ENCODE measurements around the gene RIC8B.

The RIC8B gene

GRCh38 chr12:106897981-106898901 is 123.8 kb downstream of the RIC8B start:
- TF ChIP-seq CTCF (IDR thresholded peaks at IDR 0.05; ENCODE audit: borderline replicate concordance, control extremely low read depth, extremely low read depth, insufficient read depth, missing control alignments): no peak
- in situ Hi-C loops (cut with MboI; ENCODE audit: low sequenced_read_pairs, unreplicated experiment): no loop called here
- DNase-seq (ENCODE audit: low spot score): no peak

- DNase-seq (ENCODE audit: low spot score): no peak
- no peak for TF ChIP-seq CTCF (IDR thresholded peaks at IDR 0.05; ENCODE audit: borderline replicate concordance, control extremely low read depth, extremely low read depth, insufficient read depth, missing control alignments)
- in situ Hi-C loops (cut with MboI; ENCODE audit: low sequenced_read_pairs, unreplicated experiment): no loop called here
Measured at GRCh38 chr12:106900554-106900953, 126.1 kb downstream of the RIC8B start.

- TF ChIP-seq CTCF (IDR thresholded peaks at IDR 0.05; ENCODE audit: borderline replicate concordance, control extremely low read depth, extremely low read depth, insufficient read depth, missing control alignments): no peak
- in situ Hi-C loops (cut with MboI; ENCODE audit: low sequenced_read_pairs, unreplicated experiment): no loop called here
- no peak for DNase-seq (ENCODE audit: low spot score)
Measured at GRCh38 chr12:106901276-106901675, 126.8 kb downstream of the RIC8B start.

- TF ChIP-seq CTCF (IDR thresholded peaks at IDR 0.05; ENCODE audit: borderline replicate concordance, control extremely low read depth, extremely low read depth, insufficient read depth, missing control alignments): no peak
- no peak for DNase-seq (ENCODE audit: low spot score)
- in situ Hi-C loops (cut with MboI; ENCODE audit: low sequenced_read_pairs, unreplicated experiment): no loop called here
Measured at GRCh38 chr12:106902053-106902452, 127.6 kb downstream of the RIC8B start.

- DNase-seq (ENCODE audit: low spot score): peak; percentile 82
- no peak for TF ChIP-seq CTCF (IDR thresholded peaks at IDR 0.05; ENCODE audit: borderline replicate concordance, control extremely low read depth, extremely low read depth, insufficient read depth, missing control alignments)
- in situ Hi-C loops (cut with MboI; ENCODE audit: low sequenced_read_pairs, unreplicated experiment): no loop called here
Measured at GRCh38 chr12:106903241-106903945, 128.9 kb downstream of the RIC8B start.

GRCh38 chr12:106906715-106907114 is 132.2 kb downstream of the RIC8B start:
- in situ Hi-C loops (cut with MboI; ENCODE audit: low sequenced_read_pairs, unreplicated experiment): no loop called here
- DNase-seq (ENCODE audit: low spot score): no peak
- no peak for TF ChIP-seq CTCF (IDR thresholded peaks at IDR 0.05; ENCODE audit: borderline replicate concordance, control extremely low read depth, extremely low read depth, insufficient read depth, missing control alignments)
